Measurements from ENCODE around the gene TAP2. TPM values are rescaled to one million over a fixed set of nuclear protein-coding genes. Genes with fewer than 3 reads are reported as not detected.

TAP2 gene
- total RNA-seq, 1 donor from 2014 or later: 23.1 TPM

DNA sequence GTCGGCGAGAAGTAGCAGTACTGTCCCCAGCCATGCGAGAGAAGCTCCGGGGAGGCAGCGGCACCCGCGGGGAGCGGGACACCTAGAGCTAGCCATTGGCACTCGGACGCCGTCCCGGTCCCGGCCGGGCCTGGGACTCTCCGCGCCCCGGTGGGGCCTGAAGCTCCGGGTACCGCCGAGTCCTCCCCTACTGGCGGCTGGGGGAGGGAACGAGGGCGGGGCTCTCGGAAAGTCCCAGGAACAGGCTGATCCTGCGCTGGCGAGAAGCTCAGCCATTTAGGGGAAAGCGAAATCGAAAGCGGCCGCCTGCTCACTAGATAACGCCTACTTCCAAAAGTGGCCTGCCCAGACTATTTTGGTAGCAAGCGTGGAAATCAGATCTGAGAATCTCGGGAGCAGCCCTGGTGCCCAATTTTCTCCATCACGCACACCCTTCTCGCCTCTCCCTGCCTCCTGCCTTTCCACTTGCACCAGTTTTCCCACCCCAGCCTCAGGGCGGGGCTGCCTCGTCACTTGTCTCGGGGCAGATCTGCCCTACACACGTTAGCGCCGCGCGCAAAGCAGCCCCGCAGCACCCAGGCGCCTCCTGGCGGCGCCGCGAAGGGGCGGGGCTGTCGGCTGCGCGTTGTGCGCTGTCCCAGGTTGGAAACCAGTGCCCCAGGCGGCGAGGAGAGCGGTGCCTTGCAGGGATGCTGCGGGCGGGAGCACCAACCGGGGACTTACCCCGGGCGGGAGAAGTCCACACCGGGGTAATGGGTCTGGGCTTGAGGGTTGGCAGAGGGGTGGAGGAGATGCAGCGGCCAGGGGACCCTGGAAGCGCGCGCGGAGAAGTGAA is 15.2 kb upstream of the TAP2 start, which contains the start of the genes PSMB9 and TAP1:
TSS of gene PSMB9 (plus strand) at position 652 of the 835 bp plus-strand sequence. CDS start at position 690, 38 bp downstream.
TSS of gene TAP1 (minus strand) at position 164 of the 835 bp plus-strand sequence. CDS start at position 96, 68 bp downstream.
- peak; percentile 96 for ATAC-seq

DNA sequence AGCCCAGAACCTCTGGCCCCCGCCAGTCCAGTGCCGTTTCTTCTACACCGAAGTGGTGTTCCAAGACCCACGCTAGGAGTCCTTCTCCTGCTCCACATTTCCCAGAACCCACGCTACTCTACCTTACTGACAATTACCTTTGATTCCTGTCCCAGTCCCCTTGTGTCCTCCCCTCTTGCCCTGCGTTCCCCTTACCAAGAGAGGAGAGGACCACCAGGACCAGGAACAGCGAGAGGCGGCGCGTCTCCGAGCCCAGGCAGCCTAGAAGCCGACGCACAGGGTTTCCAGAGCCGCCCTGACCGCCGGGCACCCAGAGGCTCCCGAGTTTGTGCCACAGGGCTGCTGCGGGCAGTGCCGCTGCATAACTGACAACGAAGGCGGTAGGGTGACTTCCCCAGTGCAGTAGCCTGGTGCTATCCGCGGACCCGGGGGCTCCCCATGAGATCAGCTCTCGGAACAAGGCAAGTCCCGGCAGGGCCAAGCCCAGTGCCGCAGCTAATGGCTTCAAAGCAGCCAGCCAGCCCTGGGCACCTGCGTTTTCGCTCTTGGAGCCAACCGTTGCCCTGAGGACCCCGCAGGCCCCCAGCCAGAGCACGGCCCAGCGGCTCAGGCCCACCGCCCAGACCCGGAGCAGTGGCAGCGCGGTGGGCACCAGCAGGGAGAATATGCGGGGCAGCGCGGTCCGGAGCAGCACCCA is 14.5 kb upstream of the TAP2 start:
- ATAC-seq: peak; percentile 49

DNA sequence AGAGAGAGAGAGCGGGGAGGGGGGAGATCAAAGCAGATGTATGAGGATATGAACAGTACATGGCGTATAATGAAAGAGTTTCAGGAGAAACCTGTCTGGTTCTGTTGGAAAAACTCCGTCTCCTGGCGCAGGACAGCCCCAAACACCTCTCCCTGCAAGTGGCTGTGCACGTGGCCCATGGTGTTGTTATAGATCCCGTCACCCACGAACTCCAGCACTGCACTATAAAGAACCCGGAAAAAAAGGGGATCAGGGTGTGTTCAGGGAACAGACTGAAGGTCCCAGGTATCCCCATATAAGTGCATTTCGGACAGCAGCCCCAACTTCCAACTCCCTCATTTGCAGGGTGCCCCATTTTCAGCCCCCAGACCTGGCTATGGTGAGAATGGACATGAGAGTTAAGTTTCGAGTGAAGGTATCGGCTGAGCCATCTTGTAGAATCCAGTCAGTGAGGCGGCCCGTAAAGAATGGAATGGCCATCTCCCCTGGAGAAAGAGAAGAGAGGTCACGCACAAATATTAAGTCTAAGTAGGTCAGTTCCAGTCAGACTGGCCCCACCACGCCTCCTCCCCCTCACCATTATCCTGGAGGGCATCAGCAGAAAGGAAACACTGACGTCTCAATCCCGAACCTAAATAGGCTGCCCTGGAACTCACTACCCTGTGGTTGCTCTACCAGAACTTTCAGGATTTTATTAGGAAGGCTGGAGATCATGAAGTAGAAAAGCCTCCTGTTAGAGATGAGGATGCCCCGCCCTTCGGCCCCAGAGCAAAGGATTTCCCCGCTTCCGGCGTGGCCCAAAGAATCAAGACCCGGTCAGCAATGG is 13.7 kb upstream of the TAP2 start:
- ATAC-seq: no peak

DNA sequence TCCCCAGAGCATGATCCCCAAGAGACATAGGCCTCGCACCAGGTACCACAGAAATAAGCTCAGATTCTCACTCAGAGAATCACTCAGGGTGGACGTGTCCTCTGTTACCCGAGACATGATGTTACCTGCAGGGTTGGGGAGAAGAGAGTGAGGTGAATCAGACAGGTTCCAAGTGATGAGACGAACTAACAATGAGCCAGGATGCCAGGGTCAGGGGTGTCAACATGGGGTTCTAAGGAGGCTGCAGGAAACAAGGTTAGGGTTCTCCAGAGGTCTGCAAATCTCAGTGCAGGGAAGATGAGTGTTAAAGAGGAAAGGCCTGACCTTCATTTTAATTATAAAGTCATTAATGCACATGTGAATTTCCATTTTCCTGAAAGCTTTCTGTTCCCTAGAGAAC is 12.5 kb upstream of the TAP2 start:
- ATAC-seq: no peak

DNA sequence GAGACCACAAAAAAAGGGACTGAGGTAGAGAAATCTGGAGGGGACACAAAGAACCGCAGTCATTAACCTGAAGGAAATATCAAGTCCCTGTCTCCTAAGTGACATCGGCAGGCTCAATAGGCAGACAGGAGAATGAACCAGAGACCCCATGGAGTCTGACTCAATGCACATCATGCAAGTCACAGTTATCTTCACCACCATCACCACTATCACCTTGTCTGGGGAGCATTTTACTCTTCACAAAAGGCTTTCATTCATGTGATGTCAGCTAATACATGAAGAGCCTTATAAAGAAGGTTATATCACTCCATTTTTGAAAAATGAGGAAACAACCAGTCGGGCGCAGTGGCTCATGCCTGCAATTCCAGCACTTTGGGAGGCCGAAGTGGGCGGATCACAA is 10.6 kb upstream of the TAP2 start:
- ATAC-seq: no peak

DNA sequence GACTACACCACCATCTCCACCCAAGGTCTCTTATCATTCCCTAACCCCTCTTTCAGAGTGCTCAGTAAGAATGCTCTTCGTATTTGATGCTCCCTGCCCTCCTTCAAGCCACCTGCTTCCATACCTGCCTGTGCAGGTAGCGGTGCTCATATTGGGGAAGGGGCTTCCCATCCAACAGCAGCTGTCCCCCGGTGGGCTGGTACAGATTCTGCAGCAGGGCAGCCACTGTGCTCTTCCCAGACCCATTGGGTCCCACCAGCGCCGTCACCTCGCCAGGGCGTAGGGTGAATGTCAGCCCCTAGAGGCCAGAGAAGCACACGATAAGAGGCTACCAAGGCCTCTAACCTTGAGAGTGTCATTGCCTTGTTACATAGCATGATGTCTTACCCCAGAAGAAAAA is 9.3 kb upstream of the TAP2 start:
- no peak for ATAC-seq

DNA sequence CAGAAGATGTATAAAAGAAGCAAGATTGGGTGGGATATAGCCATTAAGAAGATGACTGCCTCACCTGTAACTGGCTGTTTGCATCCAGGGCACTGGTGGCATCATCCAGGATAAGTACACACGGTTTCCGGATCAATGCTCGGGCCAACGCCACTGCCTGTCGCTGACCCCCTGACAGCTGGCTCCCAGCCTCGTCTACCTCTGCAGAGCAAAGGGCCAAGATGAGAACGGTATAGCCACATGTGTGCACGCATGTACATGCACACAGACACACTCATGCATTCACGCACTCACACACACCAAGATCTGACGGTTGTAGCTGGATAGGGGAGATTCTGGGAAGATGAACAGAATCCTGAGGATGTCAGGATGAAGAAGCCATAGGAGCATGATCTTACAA is 8.5 kb upstream of the TAP2 start:
- no peak for ATAC-seq

DNA sequence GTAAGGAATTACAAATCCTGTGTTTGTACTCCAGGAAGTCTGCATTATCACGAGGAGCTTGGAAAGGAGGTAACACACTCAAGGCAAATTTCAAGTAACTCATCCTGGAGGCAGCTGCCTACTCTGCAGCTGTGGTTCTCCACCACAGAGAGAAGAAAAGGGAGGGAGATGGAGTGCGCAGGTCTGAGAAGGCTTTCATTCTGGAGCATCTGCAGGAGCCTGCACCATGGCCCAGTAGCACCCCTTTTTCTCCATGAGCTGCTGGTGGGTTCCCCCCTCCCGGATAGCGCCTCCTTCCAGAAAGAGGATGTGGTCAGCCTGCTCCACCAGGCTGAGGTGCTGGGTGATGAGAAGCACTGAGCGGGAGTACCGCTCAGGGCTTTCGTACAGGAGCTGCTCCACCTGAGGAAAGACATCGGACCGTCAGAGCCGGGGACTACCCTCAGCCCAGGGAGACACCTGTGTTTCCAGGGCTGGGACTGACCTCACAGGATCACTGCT is 6.9 kb upstream of the TAP2 start:
- no peak for ATAC-seq

DNA sequence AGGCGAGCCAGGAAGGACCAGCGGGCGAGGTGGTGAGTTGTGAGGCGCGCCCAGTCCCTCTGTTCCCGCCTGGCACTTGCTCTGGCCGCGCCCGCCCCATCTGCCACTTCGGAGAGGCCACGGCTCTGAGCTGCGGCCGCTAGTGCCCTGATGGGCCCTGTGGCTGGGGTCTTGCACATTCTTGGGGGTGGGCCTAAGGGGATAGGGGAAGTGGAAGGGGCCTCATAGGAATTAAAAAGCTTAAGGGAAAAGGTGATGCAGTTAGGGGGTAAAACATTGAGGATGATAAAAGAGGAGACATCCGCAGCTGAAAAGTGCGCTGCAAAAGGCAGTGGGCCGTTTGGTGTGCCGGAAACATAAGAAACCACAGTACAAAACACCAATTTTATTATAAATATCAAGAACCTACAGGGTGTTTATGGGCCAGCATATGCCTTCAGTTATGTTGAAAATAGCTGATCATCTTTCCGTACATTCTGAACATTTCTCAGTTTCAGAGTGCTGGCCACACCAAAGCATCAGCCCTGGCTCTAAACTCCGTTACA is 6.4 kb upstream of the TAP2 start:
- ATAC-seq: no peak

DNA sequence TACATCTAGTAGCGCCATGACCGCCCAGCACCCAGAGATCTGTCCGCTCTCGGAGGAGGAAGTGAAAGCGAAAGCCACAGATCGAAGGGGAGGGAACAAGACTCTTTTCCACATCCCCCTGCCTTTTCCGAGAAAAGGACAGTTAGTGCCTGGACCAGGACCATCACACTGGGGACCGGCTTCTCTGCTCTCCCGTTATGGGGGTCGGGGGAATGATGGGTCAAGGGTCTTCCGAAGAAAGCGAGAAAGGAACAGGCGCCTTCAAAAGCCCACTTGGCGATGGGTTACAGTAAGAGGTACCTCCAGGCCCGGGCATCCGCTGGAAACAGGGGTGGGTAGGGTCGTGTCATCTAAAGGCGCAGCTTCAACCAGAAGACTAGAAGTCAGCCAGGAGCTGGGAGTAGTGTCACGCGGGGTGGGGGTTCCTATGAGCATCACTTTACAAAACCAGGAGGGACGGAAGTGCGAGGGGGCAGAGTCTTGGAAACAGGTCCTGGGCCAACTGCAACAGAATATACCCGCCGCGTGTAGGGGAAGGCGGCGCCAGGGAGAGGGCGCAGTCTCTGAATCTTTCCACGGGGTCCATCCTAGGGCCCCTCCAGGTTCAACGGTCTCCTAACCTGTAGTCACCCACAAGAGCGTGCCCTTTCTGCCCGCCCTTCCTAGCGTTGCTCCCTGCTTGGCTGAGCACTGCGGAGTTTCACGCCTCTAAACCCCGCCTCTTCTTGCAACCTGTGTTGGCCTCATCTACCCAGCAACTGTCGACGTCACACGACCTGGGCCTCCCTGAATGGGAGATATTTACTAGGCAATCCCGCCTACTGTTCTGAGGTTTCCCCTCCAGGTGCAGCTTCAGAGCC is 5.7 kb upstream of the TAP2 start, which contains the start of gene PSMB8:
TSS of gene PSMB8 (minus strand) at position 69 of the 860 bp plus-strand sequence. CDS start at position 18, 51 bp downstream.
- peak; percentile 97 for ATAC-seq

DNA sequence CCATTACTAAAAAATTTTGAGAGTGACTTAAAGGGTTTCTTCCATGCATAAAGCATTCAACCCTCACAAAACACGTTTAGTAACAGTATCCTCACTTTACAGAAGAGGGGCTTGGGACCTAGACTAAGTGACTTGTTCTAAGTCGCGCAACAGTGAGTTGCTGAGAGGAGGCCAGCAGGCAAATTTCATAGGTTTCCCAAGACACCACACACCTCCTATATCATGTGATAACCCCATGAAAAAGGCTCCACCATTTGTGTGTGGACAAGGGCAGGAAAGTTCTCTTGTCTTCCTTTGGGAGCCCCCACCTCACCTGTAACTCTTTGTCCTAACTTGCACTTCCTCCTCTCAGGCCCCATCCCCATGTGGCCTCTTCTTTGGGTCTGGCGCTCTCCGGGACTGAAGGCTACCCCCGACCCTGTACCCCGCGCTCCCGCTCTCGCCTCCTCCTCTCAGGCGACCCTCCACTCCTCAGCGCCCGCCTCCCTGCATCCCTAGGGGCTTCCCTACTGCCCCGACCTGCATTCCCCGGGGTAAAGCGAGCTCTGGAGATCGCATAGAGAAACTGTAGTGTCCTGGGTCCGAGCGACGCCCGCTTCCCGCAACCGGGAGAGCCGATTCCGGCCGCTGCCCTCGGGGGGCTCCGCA is 4.9 kb upstream of the TAP2 start:
- no peak for ATAC-seq

DNA sequence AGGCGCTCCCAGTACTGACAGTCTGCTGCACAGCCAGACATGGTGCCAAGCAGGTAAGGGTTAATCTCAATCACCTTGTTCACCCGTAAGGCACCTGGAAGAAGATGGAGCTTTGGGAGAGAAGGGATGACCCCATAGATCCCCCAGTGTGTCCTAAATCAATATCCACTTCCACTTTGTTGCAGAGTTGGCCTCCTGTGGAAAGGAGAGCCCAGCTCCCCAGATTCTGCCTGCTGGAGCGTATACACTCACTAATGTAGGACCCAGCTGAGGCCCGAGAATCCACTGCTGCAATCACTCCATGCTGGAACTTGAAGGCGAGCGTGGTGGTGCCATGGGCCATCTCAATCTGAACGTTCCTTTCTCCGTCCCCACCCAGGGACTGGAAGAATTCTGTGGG is 4.2 kb upstream of the TAP2 start:
- no peak for ATAC-seq

DNA sequence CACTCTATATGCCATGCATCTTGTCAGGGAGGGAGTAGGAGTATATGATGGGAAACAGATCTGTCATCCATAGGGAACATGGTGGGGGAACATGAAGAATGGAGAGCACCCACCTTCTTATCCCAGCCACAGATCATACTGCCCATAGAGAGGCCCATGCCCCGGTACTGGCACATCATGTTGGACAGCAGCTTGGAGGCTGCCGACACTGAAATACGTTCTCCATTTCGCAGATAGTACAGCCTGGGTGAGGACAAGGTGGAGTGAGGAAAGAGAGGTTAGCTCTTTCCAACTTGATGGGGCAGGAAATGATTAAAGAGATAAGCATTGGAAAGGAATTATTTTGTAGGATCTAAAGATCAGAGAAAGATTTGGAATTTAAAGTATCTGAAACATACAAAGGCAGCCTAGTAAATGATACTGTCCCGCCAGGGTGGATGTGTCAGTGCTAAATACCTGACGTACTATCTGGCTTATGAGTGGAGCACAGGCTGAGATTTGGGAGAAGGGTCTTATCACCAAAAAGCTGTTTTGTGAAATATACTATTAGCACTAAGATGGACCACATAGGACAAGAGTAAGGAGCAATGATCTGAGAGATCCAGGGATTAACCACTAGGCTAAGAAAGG is 3.6 kb upstream of the TAP2 start:
- no peak for ATAC-seq

DNA sequence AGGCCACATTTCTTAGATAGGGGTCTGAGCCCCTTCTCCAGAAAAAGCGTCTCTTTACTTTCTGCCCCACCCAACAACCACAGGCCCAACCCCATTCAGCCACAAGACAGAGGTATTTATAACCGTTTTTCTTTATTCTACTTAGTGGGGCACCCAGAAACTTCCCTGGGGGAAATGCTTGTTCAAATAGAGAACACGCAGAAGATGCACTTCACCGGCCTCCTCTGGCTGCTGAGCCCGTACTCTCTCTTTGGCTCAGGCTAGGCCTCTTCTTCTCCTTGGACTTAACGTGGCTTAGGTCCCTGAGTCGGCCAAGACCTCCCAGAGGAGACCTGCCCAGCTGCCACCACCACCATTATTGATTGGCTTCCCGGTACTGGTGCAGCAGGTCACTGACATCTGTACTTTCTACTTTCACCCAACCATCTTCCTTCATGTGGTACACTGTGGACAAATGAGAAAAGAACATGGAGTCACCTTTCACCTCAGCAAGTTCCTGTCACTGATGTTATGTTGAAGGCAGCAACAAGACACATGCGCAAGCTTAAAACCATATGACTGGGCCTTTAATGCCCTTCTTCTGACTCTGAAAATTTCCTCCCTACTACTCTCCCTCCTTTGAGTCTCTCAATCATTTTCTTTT is 2.2 kb upstream of the TAP2 start:
- ATAC-seq: no peak

DNA sequence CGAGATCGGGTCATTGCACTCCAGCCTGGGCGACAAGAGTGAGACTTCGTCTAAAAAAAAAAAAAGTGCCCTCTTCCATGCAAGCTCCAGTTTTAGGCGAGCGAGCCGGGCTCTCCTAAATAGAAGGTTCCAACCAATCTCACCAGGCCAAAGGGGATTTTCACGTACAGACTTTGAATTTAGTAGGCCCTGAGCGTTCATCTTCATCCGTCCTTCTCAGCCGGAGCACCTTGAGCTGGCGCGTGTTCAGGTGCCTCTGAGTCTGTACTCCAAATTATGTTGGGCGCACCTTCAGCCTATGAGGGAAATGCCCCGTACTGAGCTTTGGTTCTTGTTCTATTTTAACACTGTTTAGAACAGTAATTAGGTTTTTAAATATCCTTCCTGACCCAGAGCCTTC is 817 bp upstream of the TAP2 start:
- no peak for ATAC-seq

DNA sequence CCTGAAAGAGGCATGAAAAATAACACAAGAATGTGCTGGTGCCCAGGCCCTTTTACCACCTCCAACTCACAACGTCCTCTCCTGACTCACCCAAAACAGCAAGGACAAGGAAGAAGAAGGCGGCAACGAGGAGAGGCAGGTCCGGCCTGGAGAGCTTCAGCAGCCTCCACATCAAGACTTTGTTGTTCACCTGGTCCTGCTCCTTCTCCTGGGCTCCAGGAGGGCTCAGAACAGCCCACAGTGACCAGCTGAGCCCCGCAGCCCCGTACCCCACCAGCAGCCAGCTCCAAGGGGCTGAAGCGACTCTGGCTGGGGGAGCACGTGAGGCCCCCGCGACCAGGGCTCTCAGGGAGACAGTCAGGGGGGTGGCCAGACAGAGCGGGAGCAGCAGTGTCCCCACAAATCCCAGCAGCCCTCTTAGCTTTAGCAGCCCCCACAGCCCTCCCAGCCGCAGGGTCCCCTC is 857 bp downstream of the TAP2 start:
- peak; percentile 70 for ATAC-seq

DNA sequence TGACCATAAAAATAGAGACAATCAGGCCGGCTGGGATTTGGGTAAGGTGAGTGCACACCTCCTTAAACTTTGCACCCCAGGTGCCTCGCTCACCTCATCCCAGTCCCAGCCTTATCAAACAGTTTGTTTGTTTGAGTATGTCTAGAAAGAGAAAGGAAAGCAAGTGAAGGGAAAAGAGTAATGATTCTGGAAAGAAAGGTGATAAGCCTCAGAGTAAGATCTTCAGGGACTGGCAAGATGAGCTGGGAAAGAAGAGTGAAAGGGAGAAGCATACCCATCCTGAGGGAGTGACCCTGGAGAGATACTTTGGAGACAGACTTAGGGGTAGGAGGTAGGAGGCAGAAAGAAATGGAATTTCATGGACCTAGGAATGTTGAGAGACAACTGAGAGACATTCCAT is 1.7 kb downstream of the TAP2 start:
- ATAC-seq: no peak

DNA sequence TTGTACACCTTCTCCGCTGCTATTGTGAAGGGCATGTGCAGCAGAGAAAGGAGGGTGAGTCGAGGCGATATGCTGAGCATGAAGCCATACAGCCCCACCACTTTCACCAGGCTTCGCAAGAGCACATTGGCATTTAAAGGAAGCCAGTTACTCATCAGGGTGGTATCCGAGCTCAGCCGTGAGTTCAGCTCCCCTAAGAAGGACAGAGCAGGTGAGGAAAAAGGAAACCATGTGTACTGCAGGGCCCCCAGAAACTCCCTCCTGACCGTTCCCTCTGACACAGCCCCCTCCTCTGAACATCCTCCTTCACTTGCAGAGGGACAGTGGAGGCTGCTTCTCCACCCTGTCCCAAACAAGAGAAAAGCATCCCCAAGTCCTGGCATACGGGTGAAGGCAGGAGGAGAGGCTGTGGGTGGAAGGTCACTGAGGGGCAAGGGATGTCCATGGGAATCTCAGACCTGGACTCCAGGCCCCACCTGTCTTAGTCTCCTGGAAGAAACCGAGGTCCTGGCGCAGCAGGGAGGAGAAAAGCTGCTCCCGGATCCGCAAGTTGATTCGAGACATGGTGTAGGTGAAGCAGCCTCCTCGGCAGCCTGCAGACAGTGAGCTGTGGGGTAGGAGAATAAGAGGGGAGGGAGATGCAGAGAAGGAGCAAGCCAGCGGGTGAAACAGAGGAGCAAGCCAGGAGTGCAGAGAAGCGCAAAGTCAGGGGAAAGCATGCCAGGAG is 3.2 kb downstream of the TAP2 start:
- no peak for ATAC-seq

DNA sequence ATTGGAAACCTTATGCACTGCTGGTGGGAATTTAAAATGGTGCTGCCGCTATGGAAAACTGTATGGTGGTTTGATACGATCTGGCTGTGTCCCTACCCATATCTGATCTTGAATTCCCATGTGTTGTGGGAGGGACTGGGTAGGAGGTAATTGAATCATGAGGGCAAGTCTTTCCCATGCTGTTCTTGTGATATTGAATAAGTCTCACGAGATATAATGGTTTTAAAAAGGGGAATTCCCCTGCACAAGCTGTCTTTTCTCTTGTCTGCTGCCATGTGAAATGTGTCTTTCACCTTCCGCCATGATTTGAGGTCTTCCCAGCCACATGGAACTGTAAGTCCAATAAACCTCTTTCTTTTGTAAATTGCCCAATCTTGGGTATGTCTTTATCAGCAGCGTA is 4.9 kb downstream of the TAP2 start:
- ATAC-seq: no peak
